ENCODE data around the gene OR5K3.
"Not testable (repeated sequence)": the region's sequence is repeated elsewhere in the genome, so short reads cannot be mapped to it uniquely, and the experiment has no call there.

OR5K3 gene

GRCh38 chr3:98390366-98390765 lies at the start of gene OR5K3:
Gene OR5K3, plus strand, starts transcription at chr3:98390666. Its CDS starts 0 bp downstream, at chr3:98390666.
- DNase-seq (ENCODE audit: low read depth, low spot score) = no peak

GRCh38 chr3:98341758-98342157 lies 48.7 kb upstream of the OR5K3 start:
- DNase-seq (ENCODE audit: low read depth, low spot score) = no peak

GRCh38 chr3:98343647-98344507 lies 46.6 kb upstream of the OR5K3 start:
- DNase-seq (ENCODE audit: low read depth, low spot score) = no peak

- no peak for DNase-seq (ENCODE audit: low read depth, low spot score)
Observed at GRCh38 chr3:98350082-98350481, 40.4 kb upstream of the OR5K3 start.

- no peak for DNase-seq (ENCODE audit: low read depth, low spot score)
Observed at GRCh38 chr3:98353554-98353953, 36.9 kb upstream of the OR5K3 start, which contains the start of gene OR5K4. Gene OR5K4, plus strand, starts transcription at chr3:98353854. Its CDS starts 0 bp downstream, at chr3:98353854.

- DNase-seq (ENCODE audit: low read depth, low spot score) = no peak
Observed at GRCh38 chr3:98359250-98359649, 31.2 kb upstream of the OR5K3 start.

- DNase-seq (ENCODE audit: low read depth, low spot score) = no peak
Observed at GRCh38 chr3:98359993-98360675, 30.3 kb upstream of the OR5K3 start.

- DNase-seq (ENCODE audit: low read depth, low spot score) = no peak
Observed at GRCh38 chr3:98360681-98361080, 29.8 kb upstream of the OR5K3 start.

GRCh38 chr3:98361289-98361688 lies 29.2 kb upstream of the OR5K3 start:
- no peak for DNase-seq (ENCODE audit: low read depth, low spot score)

GRCh38 chr3:98367464-98368246 lies 22.8 kb upstream of the OR5K3 start:
- no peak for DNase-seq (ENCODE audit: low read depth, low spot score)

- no peak for DNase-seq (ENCODE audit: low read depth, low spot score)
Observed at GRCh38 chr3:98371186-98371585, 19.3 kb upstream of the OR5K3 start.

GRCh38 chr3:98371853-98372252 lies 18.6 kb upstream of the OR5K3 start:
- no peak for DNase-seq (ENCODE audit: low read depth, low spot score)

- no peak for DNase-seq (ENCODE audit: low read depth, low spot score)
Observed at GRCh38 chr3:98372445-98372844, 18.0 kb upstream of the OR5K3 start.

GRCh38 chr3:98376631-98377030 lies 13.8 kb upstream of the OR5K3 start:
- DNase-seq (ENCODE audit: low read depth, low spot score) = no peak

GRCh38 chr3:98388147-98388546 lies 2.3 kb upstream of the OR5K3 start:
- no peak for DNase-seq (ENCODE audit: low read depth, low spot score)

- no peak for DNase-seq (ENCODE audit: low read depth, low spot score)
Observed at GRCh38 chr3:98395101-98395500, 4.6 kb downstream of the OR5K3 start.

- DNase-seq (ENCODE audit: low read depth, low spot score) = not testable (repeated sequence)
Observed at GRCh38 chr3:98396482-98396881, 6.0 kb downstream of the OR5K3 start.

- no peak for DNase-seq (ENCODE audit: low read depth, low spot score)
Observed at GRCh38 chr3:98398513-98398912, 8.0 kb downstream of the OR5K3 start.

GRCh38 chr3:98402507-98402906 lies 12.0 kb downstream of the OR5K3 start:
- DNase-seq (ENCODE audit: low read depth, low spot score) = no peak

GRCh38 chr3:98404010-98404409 lies 13.5 kb downstream of the OR5K3 start:
- no peak for DNase-seq (ENCODE audit: low read depth, low spot score)

- no peak for DNase-seq (ENCODE audit: low read depth, low spot score)
Observed at GRCh38 chr3:98406034-98406433, 15.6 kb downstream of the OR5K3 start.

GRCh38 chr3:98432575-98432974 lies 42.1 kb downstream of the OR5K3 start:
- DNase-seq (ENCODE audit: low read depth, low spot score) = no peak
